GM13976 (cell line): ENCODE measurements around the gene POR.

Experiments used
- DNase-seq: peaks from one replicate; pipeline ENCODE4 v3.0.0; 2012; ENCODE audit warnings: low spot score
- CTCF ChIP-seq: IDR thresholded peaks from 2 replicates; pipeline ENCODE4 v1.5.1; 2012; ENCODE audit warnings: borderline replicate concordance, mild to moderate bottlenecking; ENCODE audit not compliant: insufficient read depth; ENCODE audit errors: extremely low read depth, missing control alignments, control extremely low read depth
- in situ Hi-C: fragments of 300-500 bp; cut with MboI; formaldehyde crosslinking; loops from one replicate; pipeline ENCODE4 v1.12.0; 2022; ENCODE audit warnings: low sequenced_read_pairs, mixed read lengths, inconsistent platforms; ENCODE audit not compliant: unreplicated experiment

Gene POR

DNA sequence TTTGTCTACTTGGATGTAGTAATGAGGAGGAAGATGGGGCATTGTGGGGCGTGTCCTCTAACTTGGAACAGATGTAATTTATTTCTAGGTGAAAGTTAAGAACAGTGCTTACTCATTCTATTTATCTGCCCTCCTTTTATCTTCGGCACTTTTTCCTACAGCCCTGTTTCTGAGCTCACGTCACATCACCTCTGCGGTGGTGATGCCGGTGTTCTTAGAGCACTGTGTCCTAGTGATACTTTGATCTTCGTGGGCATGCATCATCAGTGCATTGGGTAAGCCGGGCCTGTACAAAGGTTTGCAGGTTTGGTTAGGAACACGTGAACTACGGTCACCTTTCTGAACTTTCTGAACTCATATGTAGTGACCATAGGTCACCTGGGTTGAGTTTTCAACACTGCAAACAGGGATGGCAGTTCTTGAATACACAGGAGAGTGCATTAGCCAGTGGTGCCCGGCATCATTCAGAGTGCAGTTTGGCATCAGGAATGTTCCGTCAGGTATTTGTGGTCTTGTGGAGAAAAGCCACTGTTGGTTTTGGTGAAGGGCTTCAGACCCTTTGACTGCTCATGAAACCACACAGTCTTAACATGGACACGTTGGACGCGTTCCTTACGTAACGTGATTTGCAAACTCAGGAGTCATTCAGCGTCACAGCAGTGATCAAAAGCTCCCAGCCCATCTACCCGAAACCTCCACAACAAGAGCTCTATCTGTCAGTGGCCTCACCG is 5.6 kb downstream of the POR start:
- DNase-seq = no peak
- in situ Hi-C loops = no loop called here
- no peak for TF ChIP-seq CTCF

DNA sequence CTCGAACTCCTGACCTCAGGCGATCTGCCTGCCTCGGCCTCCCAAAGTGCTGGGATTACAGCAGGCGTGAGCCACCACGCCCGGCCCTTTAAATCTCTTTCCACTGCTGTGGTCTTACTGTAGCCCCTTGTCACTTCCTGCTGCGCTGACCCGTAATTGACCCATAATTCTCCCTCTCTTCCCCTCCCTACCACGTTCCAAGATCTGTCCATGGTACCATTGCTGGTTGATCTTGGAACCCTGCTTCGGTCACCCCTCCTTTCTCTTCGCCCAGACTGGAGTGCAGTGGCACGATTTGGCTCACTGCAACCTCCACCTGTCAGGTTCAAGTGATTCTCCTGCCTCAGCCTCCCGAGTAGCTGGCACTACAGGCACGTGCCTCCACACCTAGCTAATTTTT is 6.5 kb downstream of the POR start:
- in situ Hi-C loops = no loop called here
- no peak for DNase-seq
- no peak for TF ChIP-seq CTCF

DNA sequence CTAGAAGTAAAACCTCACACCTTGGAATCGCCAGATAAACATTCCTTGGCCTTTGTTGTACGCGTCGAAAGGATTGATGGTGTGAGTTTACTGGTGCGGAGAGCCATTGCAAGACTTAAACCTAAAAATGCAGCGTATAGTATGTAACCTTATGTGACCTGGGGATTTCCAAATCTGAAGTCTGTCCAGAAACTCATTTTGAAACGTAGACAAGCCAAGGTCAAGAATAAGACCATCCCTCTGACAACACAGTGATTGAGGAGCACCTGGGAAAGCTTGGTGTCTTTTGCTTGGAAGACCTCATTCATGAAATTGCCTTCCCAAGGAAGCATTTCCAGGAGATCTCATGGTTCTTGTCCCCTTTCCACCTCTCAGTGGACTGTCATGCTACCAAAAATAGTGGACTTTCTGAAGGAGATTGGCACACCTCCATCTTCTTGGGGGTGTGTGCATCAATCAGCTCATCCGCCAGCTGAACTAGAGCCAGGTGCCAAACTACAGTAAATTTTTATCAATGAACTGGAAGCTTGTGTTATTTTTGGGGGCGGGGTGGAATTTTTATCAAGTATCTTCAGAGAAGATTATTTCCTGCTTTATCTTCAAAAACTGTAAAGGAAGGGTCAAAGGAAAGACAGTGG is 8.1 kb downstream of the POR start:
- in situ Hi-C loops = no loop called here
- no peak for DNase-seq
- no peak for TF ChIP-seq CTCF

GRCh38 chr7:75924256-75924655 is 9.3 kb downstream of the POR start:
- in situ Hi-C loops = no loop called here
- no peak for TF ChIP-seq CTCF
- no peak for DNase-seq

DNA sequence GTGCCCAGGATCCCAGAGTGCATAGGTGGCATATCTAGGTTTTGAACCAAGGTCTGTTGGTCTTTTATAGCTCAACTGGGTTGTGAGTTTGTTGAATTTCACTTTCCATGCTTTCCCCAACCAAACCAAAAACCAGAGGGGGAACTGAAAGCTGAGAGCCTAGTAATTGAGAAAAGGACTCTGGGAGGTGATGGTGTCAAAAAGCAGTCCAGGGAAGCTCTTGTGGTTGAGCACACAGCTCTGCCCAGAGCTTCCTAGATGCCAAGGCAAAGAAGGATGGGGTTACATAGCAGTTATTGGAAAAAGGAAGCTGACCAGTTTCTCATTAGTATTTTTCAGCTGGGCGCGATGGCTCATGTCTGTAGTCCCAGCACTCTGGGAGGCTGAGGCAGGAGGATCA is 9.9 kb downstream of the POR start:
- TF ChIP-seq CTCF = no peak

DNA sequence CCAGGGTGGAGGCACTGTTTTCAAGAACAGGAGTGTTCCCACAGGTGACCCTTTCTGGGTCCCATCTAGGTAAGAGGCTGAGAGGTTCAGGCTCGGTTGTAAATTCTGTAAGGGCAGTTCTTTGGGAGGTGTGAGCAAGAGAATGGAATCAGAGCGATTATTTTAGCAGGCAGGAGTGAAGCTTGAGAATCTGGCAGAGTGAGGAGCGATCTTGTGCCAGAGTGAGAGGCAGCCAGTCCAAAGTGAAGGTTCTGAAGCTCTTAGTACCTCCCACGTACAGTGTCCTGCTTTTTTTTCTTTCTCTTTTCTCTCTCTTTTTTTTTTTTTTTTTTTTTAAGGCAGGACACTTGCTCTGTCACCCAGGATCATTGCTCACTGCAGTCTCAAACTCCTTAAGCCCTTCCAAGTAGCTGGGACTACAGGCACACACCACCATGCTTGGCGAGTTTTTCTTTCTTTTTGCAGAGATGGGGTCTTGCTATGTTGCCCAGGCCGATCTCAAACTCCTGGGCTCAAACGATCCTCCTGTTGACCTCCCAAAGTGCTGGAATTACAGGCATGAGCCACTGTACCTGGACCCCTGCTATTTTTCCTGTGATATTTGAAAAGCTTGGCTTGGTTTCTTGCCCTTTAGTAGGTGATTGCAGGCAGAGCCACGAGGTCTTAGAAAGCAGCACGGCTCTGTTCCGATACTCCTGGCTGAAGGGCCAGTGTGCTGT is 10.9 kb downstream of the POR start:
- in situ Hi-C loops = no loop called here
- TF ChIP-seq CTCF = no peak
- DNase-seq = no peak

More for the DNA sequence above, 9.9 kb downstream of the POR start:
- in situ Hi-C loops = no loop called here
- DNase-seq = no peak
